BLaER1 treated with 17β-estradiol and CSF1 and Interleukin-3, amounts not matched to agents 10 nM and 100 nM (cell line): ENCODE measurements around the gene TUBB6.

ENCODE experiments used
- H3K27ac ChIP-seq, 11 experiments: shearing (Covaris generic); formaldehyde crosslinking; 2 replicates each; pipeline ENCODE4 v1.8.1; 2022
- H3K27me3 ChIP-seq, 11 experiments: shearing (Covaris generic); formaldehyde crosslinking; 2 replicates each; pipeline ENCODE4 v1.8.1; 2022
- H3K36me3 ChIP-seq, 11 experiments: shearing (Covaris generic); formaldehyde crosslinking; 2 replicates each; pipeline ENCODE4 v1.8.1; 2022
- H3K4me1 ChIP-seq, 10 experiments: shearing (Covaris generic); formaldehyde crosslinking; 2 replicates each; pipeline ENCODE4 v1.8.1; 2022
- H3K4me2 ChIP-seq, 11 experiments: shearing (Covaris generic); formaldehyde crosslinking; 2 replicates each; pipeline ENCODE4 v1.8.1; 2022
- H3K4me3 ChIP-seq, 10 experiments: shearing (Covaris generic); formaldehyde crosslinking; 2 replicates each; pipeline ENCODE4 v1.8.1; 2022
- H3K9ac ChIP-seq, 11 experiments: shearing (Covaris generic); formaldehyde crosslinking; 2 replicates each; pipeline ENCODE4 v1.8.1; 2022
- H3K9me3 ChIP-seq, 11 experiments: shearing (Covaris generic); formaldehyde crosslinking; replicated peaks in 1 of 11; 2 replicates each; pipeline ENCODE4 v1.8.1; 2022
- H4K20me1 ChIP-seq, 11 experiments: shearing (Covaris generic); formaldehyde crosslinking; 2 replicates each; pipeline ENCODE4 v1.8.1; 2022
- Cebpa-rat ChIP-seq, 11 experiments: shearing (Covaris generic); IDR thresholded peaks; 2 replicates each; pipeline ENCODE4 v1.8.1; 2022

Gene TUBB6

DNA sequence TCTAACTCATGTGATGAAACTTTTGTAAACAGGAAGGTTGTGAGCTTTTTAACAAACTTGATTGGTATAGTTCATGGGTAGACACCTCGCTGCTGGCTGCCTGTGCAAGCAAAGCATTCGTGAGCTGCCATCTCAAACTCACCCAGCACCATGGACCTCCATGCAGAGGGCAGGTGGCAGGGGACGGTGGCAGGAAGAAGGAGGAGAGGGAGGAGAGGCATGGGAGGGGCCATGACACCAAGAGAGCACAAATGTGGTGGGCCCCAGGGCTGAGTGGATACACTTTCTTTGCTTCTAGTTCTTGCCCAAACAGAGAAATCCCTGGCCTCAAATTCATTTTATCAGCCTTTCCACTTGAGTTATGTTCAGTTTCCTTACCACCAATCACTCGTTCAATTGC, 39.9 kb downstream of the TUBB6 start:
- H3K36me3 ChIP-seq: peaks cover 99 to 100% (median 100%) of the 10 kb centered on the region in 11 experiments

GRCh38 chr18:12352188-12352587, 44.1 kb downstream of the TUBB6 start:
- Histone ChIP-seq H3K36me3 (peaks cover 95 to 99% (median 98%) of the 10 kb centered on the region in 11 experiments), H3K9me3 (no peaks in the 10 kb centered on the region), H3K27ac (no peak overlapping the region), H3K4me2 (no peak overlapping the region), H3K4me3 (no peak overlapping the region), H4K20me1 (peaks cover 0 to 62% (median 14%) of the 10 kb centered on the region in 11 experiments; a peak in 13 of 22 replicates), H3K9ac (no peak overlapping the region), H3K27me3 (no peaks in the 10 kb centered on the region), H3K4me1 (no peaks in the 10 kb centered on the region)
- no peak for TF ChIP-seq Cebpa-rat (IDR thresholded peaks at IDR 0.05)

More for the DNA sequence above, 39.9 kb downstream of the TUBB6 start:
- Histone ChIP-seq H3K27ac (no peak overlapping the region), H3K27me3 (no peaks in the 10 kb centered on the region), H3K9ac (no peak overlapping the region), H3K9me3 (no peaks in the 10 kb centered on the region), H3K4me2 (no peak overlapping the region), H3K4me1 (peaks cover 0 to 8% (median 0%) of the 10 kb centered on the region in 10 experiments; a peak in 6 of 20 replicates), H3K4me3 (no peak overlapping the region), H4K20me1 (peaks cover 4 to 56% (median 18%) of the 10 kb centered on the region in 11 experiments; a peak in 14 of 22 replicates)
- TF ChIP-seq Cebpa-rat (IDR thresholded peaks at IDR 0.05): no peak

DNA sequence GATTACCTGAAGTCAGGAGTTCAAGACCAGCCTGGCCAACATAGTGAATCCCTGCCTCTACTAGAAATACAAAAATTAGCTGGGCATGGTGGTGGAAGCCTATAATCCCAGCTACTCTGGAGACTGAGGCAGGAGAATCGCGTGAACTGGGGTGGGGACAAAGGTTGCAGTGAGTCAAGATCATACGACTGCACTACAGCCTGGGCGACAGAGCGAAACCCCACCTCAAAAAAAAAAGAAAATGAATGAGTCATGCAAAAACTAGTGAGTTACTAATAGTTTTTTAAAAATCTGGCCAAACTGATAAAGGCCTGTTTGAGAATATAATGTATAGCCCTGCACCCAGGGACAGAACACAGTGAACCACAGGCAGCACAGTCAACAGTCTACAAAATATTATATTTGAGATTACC, 51.5 kb downstream of the TUBB6 start:
- no peak overlapping the region for H3K4me3 ChIP-seq
- H3K27ac ChIP-seq: no peak overlapping the region
- peaks cover 0 to 12% (median 0%) of the 10 kb centered on the region in 10 experiments; a peak in 5 of 20 replicates for H3K4me1 ChIP-seq
- H4K20me1 ChIP-seq: peaks cover 14 to 69% (median 56%) of the 10 kb centered on the region in 11 experiments; a peak in 20 of 22 replicates
- peaks cover 97 to 100% (median 100%) of the 10 kb centered on the region in 11 experiments for H3K36me3 ChIP-seq
- no peak overlapping the region for H3K4me2 ChIP-seq
- H3K27me3 ChIP-seq: no peaks in the 10 kb centered on the region
- no peak overlapping the region for H3K9ac ChIP-seq
- TF ChIP-seq Cebpa-rat (IDR thresholded peaks at IDR 0.05): no peak
- H3K9me3 ChIP-seq: no peaks in the 10 kb centered on the region

GRCh38 chr18:12361770-12362378, 53.8 kb downstream of the TUBB6 start:
- Histone ChIP-seq H4K20me1 (peaks cover 31 to 93% (median 73%) of the 10 kb centered on the region in 11 experiments; a peak in 20 of 22 replicates), H3K36me3 (peaks cover 99 to 100% (median 100%) of the 10 kb centered on the region in 11 experiments), H3K9ac (no peak overlapping the region), H3K27me3 (no peaks in the 10 kb centered on the region), H3K4me1 (peaks cover 0 to 12% (median 0%) of the 10 kb centered on the region in 10 experiments; a peak in 5 of 20 replicates), H3K4me3 (no peak overlapping the region), H3K27ac (no peak overlapping the region), H3K4me2 (no peak overlapping the region), H3K9me3 (no peaks in the 10 kb centered on the region)
- no peak for TF ChIP-seq Cebpa-rat (IDR thresholded peaks at IDR 0.05)

- Histone ChIP-seq H3K27ac (no peak overlapping the region), H3K4me1 (peaks cover 0 to 12% (median 0%) of the 10 kb centered on the region in 10 experiments; a peak in 5 of 20 replicates), H3K27me3 (no peaks in the 10 kb centered on the region), H3K9me3 (no peaks in the 10 kb centered on the region), H3K36me3 (peaks cover 99 to 100% (median 100%) of the 10 kb centered on the region in 11 experiments), H3K4me2 (no peak overlapping the region), H3K4me3 (no peak overlapping the region), H3K9ac (no peak overlapping the region), H4K20me1 (peaks cover 36 to 98% (median 81%) of the 10 kb centered on the region in 11 experiments; a peak in 20 of 22 replicates)
- no peak for TF ChIP-seq Cebpa-rat (IDR thresholded peaks at IDR 0.05)
Observed at GRCh38 chr18:12362473-12363174, 54.6 kb downstream of the TUBB6 start.

DNA sequence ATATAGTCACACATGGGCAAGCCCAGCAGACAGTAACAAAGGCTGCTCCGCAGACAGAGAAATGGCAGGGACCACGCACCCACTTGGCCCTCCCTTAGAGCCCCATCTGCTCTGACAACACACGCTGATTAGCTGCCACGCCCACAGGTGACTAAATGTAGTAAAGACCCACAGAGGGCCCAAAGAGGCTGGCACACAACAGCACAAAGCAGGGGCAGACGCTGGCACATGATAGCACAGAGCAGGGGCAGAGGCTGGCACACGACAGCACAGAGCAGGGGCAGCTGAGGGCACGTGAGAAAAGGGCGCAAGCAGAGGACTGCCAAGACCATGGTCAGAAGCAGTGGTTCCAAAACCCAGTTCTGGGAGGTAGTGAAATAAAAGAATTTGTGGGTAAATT, 58.3 kb downstream of the TUBB6 start:
- peaks cover 96 to 100% (median 99%) of the 10 kb centered on the region in 11 experiments for H3K36me3 ChIP-seq
- H3K9ac ChIP-seq: no peak overlapping the region
- H3K4me2 ChIP-seq: no peak overlapping the region
- no peaks in the 10 kb centered on the region for H3K27me3 ChIP-seq
- no peak overlapping the region for H3K27ac ChIP-seq
- peaks cover 62 to 99% (median 95%) of the 10 kb centered on the region in 11 experiments; a peak in 21 of 22 replicates for H4K20me1 ChIP-seq
- no peak for TF ChIP-seq Cebpa-rat (IDR thresholded peaks at IDR 0.05)
- peaks cover 0 to 12% (median 0%) of the 10 kb centered on the region in 10 experiments; a peak in 5 of 20 replicates for H3K4me1 ChIP-seq
- no peaks in the 10 kb centered on the region for H3K9me3 ChIP-seq
- H3K4me3 ChIP-seq: no peak overlapping the region

- Histone ChIP-seq H3K9me3 (no peaks in the 10 kb centered on the region), H4K20me1 (peaks cover 66 to 99% (median 95%) of the 10 kb centered on the region in 11 experiments; a peak in 21 of 22 replicates), H3K27me3 (no peaks in the 10 kb centered on the region), H3K36me3 (peaks cover 92 to 100% (median 99%) of the 10 kb centered on the region in 11 experiments), H3K4me2 (no peak overlapping the region), H3K4me1 (peaks cover 0 to 11% (median 0%) of the 10 kb centered on the region in 10 experiments; a peak in 5 of 20 replicates), H3K27ac (no peak overlapping the region), H3K9ac (no peak overlapping the region), H3K4me3 (no peak overlapping the region)
- TF ChIP-seq Cebpa-rat (IDR thresholded peaks at IDR 0.05): no peak
Observed at GRCh38 chr18:12366784-12367183, 58.7 kb downstream of the TUBB6 start.

GRCh38 chr18:12369211-12369610, 61.2 kb downstream of the TUBB6 start:
- H3K9ac ChIP-seq: no peak overlapping the region
- H3K4me1 ChIP-seq: peaks cover 3 to 16% (median 12%) of the 10 kb centered on the region in 10 experiments; a peak in 17 of 20 replicates
- no peaks in the 10 kb centered on the region for H3K27me3 ChIP-seq
- no peak overlapping the region for H3K4me3 ChIP-seq
- H3K9me3 ChIP-seq: no peaks in the 10 kb centered on the region
- no peak overlapping the region for H3K4me2 ChIP-seq
- H4K20me1 ChIP-seq: peaks cover 76 to 100% (median 98%) of the 10 kb centered on the region in 11 experiments
- peaks cover 67 to 100% (median 89%) of the 10 kb centered on the region in 11 experiments for H3K36me3 ChIP-seq
- TF ChIP-seq Cebpa-rat (IDR thresholded peaks at IDR 0.05): no peak
- no peak overlapping the region for H3K27ac ChIP-seq

- no peak overlapping the region for H3K4me3 ChIP-seq
- H3K9ac ChIP-seq: no peak overlapping the region
- peaks cover 44 to 90% (median 77%) of the 10 kb centered on the region in 11 experiments for H3K36me3 ChIP-seq
- H3K4me2 ChIP-seq: no peak overlapping the region
- H3K27ac ChIP-seq: no peak overlapping the region
- no peak for TF ChIP-seq Cebpa-rat (IDR thresholded peaks at IDR 0.05)
- H4K20me1 ChIP-seq: peaks cover 69 to 100% (median 90%) of the 10 kb centered on the region in 11 experiments
- peaks cover 22 to 37% (median 31%) of the 10 kb centered on the region in 10 experiments for H3K4me1 ChIP-seq
- no peaks in the 10 kb centered on the region for H3K9me3 ChIP-seq
- H3K27me3 ChIP-seq: no peaks in the 10 kb centered on the region
Observed at GRCh38 chr18:12371590-12371989, 63.5 kb downstream of the TUBB6 start.
